Medulla oblongata (tissue), 1 donor: ENCODE measurements around the gene C8A.

Experiments used
- DNase-seq: peaks from one replicate; pipeline ENCODE4 v3.0.0-alpha.2; 2015; ENCODE audit errors: extremely low spot score

The C8A gene

GRCh38 chr1:56890229-56890628 is 35.6 kb downstream of the C8A start:
- no peak for DNase-seq

GRCh38 chr1:56894014-56894413 is 39.4 kb downstream of the C8A start:
- no peak for DNase-seq

GRCh38 chr1:56897150-56898004 is 42.8 kb downstream of the C8A start:
- no peak for DNase-seq

- no peak for DNase-seq
These were observed 43.4 kb downstream of the C8A start for GRCh38 chr1:56898005-56898373.

- DNase-seq, result no peak
These were observed 44.3 kb downstream of the C8A start for GRCh38 chr1:56898879-56899278.

GRCh38 chr1:56901716-56902115 is 47.1 kb downstream of the C8A start:
- no peak for DNase-seq

GRCh38 chr1:56903778-56904177 is 49.2 kb downstream of the C8A start:
- DNase-seq, result no peak

- no peak for DNase-seq
These were observed 50.2 kb downstream of the C8A start for GRCh38 chr1:56904663-56905397.

- no peak for DNase-seq
These were observed 51.1 kb downstream of the C8A start for GRCh38 chr1:56905667-56906066.

- DNase-seq, result no peak
These were observed 54.1 kb downstream of the C8A start for GRCh38 chr1:56908619-56909221.

- no peak for DNase-seq
These were observed 55.9 kb downstream of the C8A start for GRCh38 chr1:56910441-56910985.

GRCh38 chr1:56911098-56911938 is 56.7 kb downstream of the C8A start:
- no peak for DNase-seq

GRCh38 chr1:56912325-56912724 is 57.7 kb downstream of the C8A start:
- no peak for DNase-seq

GRCh38 chr1:56915960-56916359 is 61.4 kb downstream of the C8A start:
- no peak for DNase-seq

- DNase-seq, result no peak
These were observed 62.0 kb downstream of the C8A start for GRCh38 chr1:56916630-56917029.

GRCh38 chr1:56917356-56917755 is 62.8 kb downstream of the C8A start:
- no peak for DNase-seq

GRCh38 chr1:56920591-56921001 is 66.0 kb downstream of the C8A start:
- DNase-seq, result no peak

GRCh38 chr1:56921479-56921878 is 66.9 kb downstream of the C8A start:
- DNase-seq, result no peak

GRCh38 chr1:56922070-56922469 is 67.5 kb downstream of the C8A start:
- DNase-seq, result no peak

GRCh38 chr1:56922507-56922906 is 67.9 kb downstream of the C8A start:
- DNase-seq, result no peak

GRCh38 chr1:56923201-56923600 is 68.6 kb downstream of the C8A start:
- DNase-seq, result no peak

GRCh38 chr1:56924116-56924515 is 69.5 kb downstream of the C8A start:
- DNase-seq, result no peak
